Measurements from ENCODE around the gene C3AR1. TPM values are rescaled to one million over a fixed set of nuclear protein-coding genes. Genes with fewer than 3 reads are reported as not detected.

C3AR1 gene
- total and polyA plus RNA-seq, 2 experiments from 2014 or later, result 1.2 to 5.9 TPM

- no peak overlapping the region for H3K27ac ChIP-seq
- no peak overlapping the region for H2AFZ ChIP-seq
- no peak overlapping the region for H3K4me2 ChIP-seq
- H3K9me2 ChIP-seq (replicated peaks; ENCODE audit: insufficient read depth), result no peaks in the 10 kb centered on the region
- H3K4me1 ChIP-seq (ENCODE audit: insufficient read depth), result no peaks in the 10 kb centered on the region
- H3K36me3 ChIP-seq (replicated peaks; ENCODE audit: insufficient read depth, low read depth), result peaks cover 3% of the 10 kb centered on the region
- H3K9me3 ChIP-seq (ENCODE audit: low read depth), result no peaks in the 10 kb centered on the region
- H3K79me2 ChIP-seq, result no peaks in the 10 kb centered on the region
- peaks cover 4% of the 10 kb centered on the region for H4K20me1 ChIP-seq (ENCODE audit: insufficient read depth, poor library complexity, severe bottlenecking)
- H3K27me3 ChIP-seq, result no peaks in the 10 kb centered on the region
- H3K4me3 ChIP-seq, result no peak overlapping the region
- WGBS (ENCODE audit: low lambda C conversion rate, missing lambda C conversion rate), result 40% methylated on average over 8 of the region's 8 CpGs
- TF ChIP-seq EZH2 (IDR thresholded peaks at IDR 0.05; ENCODE audit: borderline replicate concordance), result no peak
- TF ChIP-seq, protein P1, sequence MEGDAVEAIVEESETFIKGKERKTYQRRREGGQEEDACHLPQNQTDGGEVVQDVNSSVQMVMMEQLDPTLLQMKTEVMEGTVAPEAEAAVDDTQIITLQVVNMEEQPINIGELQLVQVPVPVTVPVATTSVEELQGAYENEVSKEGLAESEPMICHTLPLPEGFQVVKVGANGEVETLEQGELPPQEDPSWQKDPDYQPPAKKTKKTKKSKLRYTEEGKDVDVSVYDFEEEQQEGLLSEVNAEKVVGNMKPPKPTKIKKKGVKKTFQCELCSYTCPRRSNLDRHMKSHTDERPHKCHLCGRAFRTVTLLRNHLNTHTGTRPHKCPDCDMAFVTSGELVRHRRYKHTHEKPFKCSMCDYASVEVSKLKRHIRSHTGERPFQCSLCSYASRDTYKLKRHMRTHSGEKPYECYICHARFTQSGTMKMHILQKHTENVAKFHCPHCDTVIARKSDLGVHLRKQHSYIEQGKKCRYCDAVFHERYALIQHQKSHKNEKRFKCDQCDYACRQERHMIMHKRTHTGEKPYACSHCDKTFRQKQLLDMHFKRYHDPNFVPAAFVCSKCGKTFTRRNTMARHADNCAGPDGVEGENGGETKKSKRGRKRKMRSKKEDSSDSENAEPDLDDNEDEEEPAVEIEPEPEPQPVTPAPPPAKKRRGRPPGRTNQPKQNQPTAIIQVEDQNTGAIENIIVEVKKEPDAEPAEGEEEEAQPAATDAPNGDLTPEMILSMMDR (IDR thresholded peaks at IDR 0.05; ENCODE audit: poor library complexity), result peak; percentile 82
- peak; percentile 86 for DNase-seq (ENCODE audit: low spot score)
Observed at GRCh38 chr12:8045952-8046944, 19.9 kb downstream of the C3AR1 start.

DNA sequence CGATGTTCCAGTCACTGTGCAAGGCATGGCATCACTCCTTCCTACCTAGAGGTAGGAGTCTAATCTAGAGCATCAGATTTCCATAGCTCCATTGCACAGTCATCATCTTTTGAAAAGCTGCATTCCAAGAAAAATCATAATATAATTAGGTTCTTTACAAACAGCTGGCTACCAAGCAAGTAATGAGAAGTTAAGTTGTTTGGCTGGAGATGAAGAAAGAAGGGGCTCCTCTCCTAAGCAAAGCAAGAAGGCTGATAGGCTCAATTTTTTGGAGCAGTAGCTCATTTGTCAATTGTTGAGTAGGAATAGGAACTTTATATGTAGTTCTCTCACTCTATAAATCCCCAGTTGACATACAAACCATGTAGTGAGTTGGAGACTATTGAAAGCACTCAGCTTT lies 25.4 kb downstream of the C3AR1 start:
- Histone ChIP-seq H4K20me1 (ENCODE audit: insufficient read depth, poor library complexity, severe bottlenecking) (peaks cover 14% of the 10 kb centered on the region), H3K36me3 (replicated peaks; ENCODE audit: insufficient read depth, low read depth) (peaks cover 3% of the 10 kb centered on the region), H3K4me3 (no peak overlapping the region), H3K9me2 (replicated peaks; ENCODE audit: insufficient read depth) (no peaks in the 10 kb centered on the region), H3K27me3 (no peaks in the 10 kb centered on the region), H3K27ac (no peak overlapping the region), H3K9me3 (ENCODE audit: low read depth) (no peaks in the 10 kb centered on the region), H2AFZ (no peak overlapping the region), H3K4me2 (no peak overlapping the region), H3K4me1 (ENCODE audit: insufficient read depth) (peaks cover 15% of the 10 kb centered on the region), H3K79me2 (peaks cover 37% of the 10 kb centered on the region)
- TF ChIP-seq EZH2 (IDR thresholded peaks at IDR 0.05; ENCODE audit: borderline replicate concordance), result no peak
- TF ChIP-seq EZH2phosphoT487 (IDR thresholded peaks at IDR 0.05; ENCODE audit: low read depth, severe bottlenecking, unreplicated experiment), result no peak
- TF ChIP-seq, protein P1 (IDR thresholded peaks at IDR 0.05; ENCODE audit: poor library complexity), result no peak
- WGBS (ENCODE audit: low lambda C conversion rate, missing lambda C conversion rate), result 95% methylated on average over 1 of the region's 1 CpG
- no peak for DNase-seq (ENCODE audit: low spot score)

GRCh38 chr12:8038659-8039114 lies 27.5 kb downstream of the C3AR1 start:
- H3K4me3 ChIP-seq, result no peak overlapping the region
- H3K9me2 ChIP-seq (replicated peaks; ENCODE audit: insufficient read depth), result no peaks in the 10 kb centered on the region
- H2AFZ ChIP-seq, result no peak overlapping the region
- no peak for TF ChIP-seq EZH2phosphoT487 (IDR thresholded peaks at IDR 0.05; ENCODE audit: low read depth, severe bottlenecking, unreplicated experiment)
- TF ChIP-seq, protein P1 (IDR thresholded peaks at IDR 0.05; ENCODE audit: poor library complexity), result no peak
- TF ChIP-seq EZH2 (IDR thresholded peaks at IDR 0.05; ENCODE audit: borderline replicate concordance), result no peak
- no peaks in the 10 kb centered on the region for H3K9me3 ChIP-seq (ENCODE audit: low read depth)
- peak overlapping the region; percentile 33 for H3K27ac ChIP-seq
- peaks cover 14% of the 10 kb centered on the region for H4K20me1 ChIP-seq (ENCODE audit: insufficient read depth, poor library complexity, severe bottlenecking)
- H3K27me3 ChIP-seq, result no peaks in the 10 kb centered on the region
- peaks cover 48% of the 10 kb centered on the region for H3K79me2 ChIP-seq
- DNase-seq (ENCODE audit: low spot score), result peak; percentile 81
- H3K36me3 ChIP-seq (replicated peaks; ENCODE audit: insufficient read depth, low read depth), result peaks cover 3% of the 10 kb centered on the region
- peak overlapping the region; percentile 78 for H3K4me2 ChIP-seq
- WGBS (ENCODE audit: low lambda C conversion rate, missing lambda C conversion rate), result 19% methylated on average over 13 of the region's 13 CpGs
- H3K4me1 ChIP-seq (ENCODE audit: insufficient read depth), result peaks cover 36% of the 10 kb centered on the region
